Measurements from ENCODE around the gene WWC2.

DNA sequence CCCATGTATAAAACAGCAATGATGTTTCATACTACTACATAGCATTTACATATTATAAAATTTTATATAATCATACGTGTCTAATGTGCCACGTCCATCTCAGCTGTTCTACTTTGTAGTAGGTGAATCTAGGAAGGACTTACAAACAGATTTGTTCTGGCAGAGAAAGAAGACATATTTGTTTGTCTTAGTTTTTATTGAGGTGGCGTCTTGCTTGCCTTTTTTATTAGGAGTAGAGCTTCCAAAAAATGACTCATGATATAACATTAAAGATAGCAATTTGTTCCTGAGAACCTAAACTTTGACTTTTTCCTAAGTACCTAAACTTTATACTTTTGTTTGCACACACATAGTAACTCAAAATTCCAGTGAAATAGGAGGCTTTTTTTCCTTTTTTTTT lies 156.4 kb downstream of the WWC2 start:
- TF ChIP-seq, protein P1, sequence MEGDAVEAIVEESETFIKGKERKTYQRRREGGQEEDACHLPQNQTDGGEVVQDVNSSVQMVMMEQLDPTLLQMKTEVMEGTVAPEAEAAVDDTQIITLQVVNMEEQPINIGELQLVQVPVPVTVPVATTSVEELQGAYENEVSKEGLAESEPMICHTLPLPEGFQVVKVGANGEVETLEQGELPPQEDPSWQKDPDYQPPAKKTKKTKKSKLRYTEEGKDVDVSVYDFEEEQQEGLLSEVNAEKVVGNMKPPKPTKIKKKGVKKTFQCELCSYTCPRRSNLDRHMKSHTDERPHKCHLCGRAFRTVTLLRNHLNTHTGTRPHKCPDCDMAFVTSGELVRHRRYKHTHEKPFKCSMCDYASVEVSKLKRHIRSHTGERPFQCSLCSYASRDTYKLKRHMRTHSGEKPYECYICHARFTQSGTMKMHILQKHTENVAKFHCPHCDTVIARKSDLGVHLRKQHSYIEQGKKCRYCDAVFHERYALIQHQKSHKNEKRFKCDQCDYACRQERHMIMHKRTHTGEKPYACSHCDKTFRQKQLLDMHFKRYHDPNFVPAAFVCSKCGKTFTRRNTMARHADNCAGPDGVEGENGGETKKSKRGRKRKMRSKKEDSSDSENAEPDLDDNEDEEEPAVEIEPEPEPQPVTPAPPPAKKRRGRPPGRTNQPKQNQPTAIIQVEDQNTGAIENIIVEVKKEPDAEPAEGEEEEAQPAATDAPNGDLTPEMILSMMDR (IDR thresholded peaks at IDR 0.05): no peak
- no peak for TF ChIP-seq POLR2A (IDR thresholded peaks at IDR 0.05)
